Peyer's patch (tissue), 4 donors: Measurements from ENCODE around the gene MNAT1. TPM values are rescaled to one million over a fixed set of nuclear protein-coding genes. Genes with fewer than 3 reads are reported as not detected.
"Not testable (repeated sequence)": the region's sequence is repeated elsewhere in the genome, so short reads cannot be mapped to it uniquely, and the experiment has no call there.

Experiments used
- DNase-seq, 3 donors: peaks; one replicate each; pipeline ENCODE4 v3.0.0-alpha.2; 2017 to 2019
- H3K27ac ChIP-seq, 4 donors: fragments of 200-600 bp; sonication (generic); one replicate each; pipeline ENCODE4 v1.5.1; 2016 to 2019
- H3K27me3 ChIP-seq, 2 donors: fragments of 200-600 bp; sonication (generic); one replicate each; pipeline ENCODE4 v1.5.1; 2019
- H3K36me3 ChIP-seq, 3 donors: fragments of 200-600 bp; sonication (generic); one replicate each; pipeline ENCODE4 v1.5.1; 2016 to 2019
- H3K4me1 ChIP-seq, 4 donors: fragments of 200-600 bp; sonication (generic); one replicate each; pipeline ENCODE4 v1.5.1; 2016 to 2019
- H3K4me3 ChIP-seq, 4 donors: fragments of 200-600 bp; sonication (generic); 1 replicate in 3 of 4; 2 replicates in 1 of 4; pipeline ENCODE4 v1.5.1; 2016 to 2019; ENCODE audit warnings: mild to moderate bottlenecking in 1 of 4
- H3K9me3 ChIP-seq, 4 donors: fragments of 200-600 bp; sonication (generic); one replicate each; pipeline ENCODE4 v1.5.1; 2016 to 2019; ENCODE audit warnings: mild to moderate bottlenecking in 1 of 4
- CTCF ChIP-seq, 6 experiments: fragments of 450-650 bp in 4 of 6; fragments of 200-600 bp in 2 of 6; sonication (generic) in 1 of 6; IDR thresholded peaks; one replicate each; pipeline ENCODE4 v1.5.1; 2017 to 2019; ENCODE audit warnings: antibody characterized with exemption in 6 of 6, mild to moderate bottlenecking in 3 of 6, moderate library complexity in 1 of 6
- POLR2A ChIP-seq, 2 donors: fragments of 450-650 bp; IDR thresholded peaks; one replicate each; pipeline ENCODE4 v1.5.1; 2017; ENCODE audit warnings: antibody characterized with exemption in 2 of 2, mild to moderate bottlenecking in 2 of 2, moderate library complexity in 2 of 2
- total RNA-seq, 4 donors: library from RNA; depleted of rRNA; stranded (reverse); fragments of >200 nt; gene quantifications; one replicate each; pipeline ENCODE4 v1.1.0, GENCODE V29; 2016

Gene MNAT1
- total RNA-seq, 4 donors from 2014 or later = 7.5 to 66.8 (median 17.2) TPM

GRCh38 chr14:60777856-60778578 lies 43.5 kb downstream of the MNAT1 start:
- TF ChIP-seq CTCF (IDR thresholded peaks at IDR 0.05) (no peak), POLR2A (IDR thresholded peaks at IDR 0.05) (no peak)
- no peak overlapping the region for H3K27ac ChIP-seq
- H3K4me3 ChIP-seq = no peak overlapping the region
- no peaks in the 10 kb centered on the region for H3K9me3 ChIP-seq
- H3K27me3 ChIP-seq = no peaks in the 10 kb centered on the region
- H3K4me1 ChIP-seq = no peaks in the 10 kb centered on the region
- no peak for DNase-seq
- H3K36me3 ChIP-seq = no peaks in the 10 kb centered on the region

DNA sequence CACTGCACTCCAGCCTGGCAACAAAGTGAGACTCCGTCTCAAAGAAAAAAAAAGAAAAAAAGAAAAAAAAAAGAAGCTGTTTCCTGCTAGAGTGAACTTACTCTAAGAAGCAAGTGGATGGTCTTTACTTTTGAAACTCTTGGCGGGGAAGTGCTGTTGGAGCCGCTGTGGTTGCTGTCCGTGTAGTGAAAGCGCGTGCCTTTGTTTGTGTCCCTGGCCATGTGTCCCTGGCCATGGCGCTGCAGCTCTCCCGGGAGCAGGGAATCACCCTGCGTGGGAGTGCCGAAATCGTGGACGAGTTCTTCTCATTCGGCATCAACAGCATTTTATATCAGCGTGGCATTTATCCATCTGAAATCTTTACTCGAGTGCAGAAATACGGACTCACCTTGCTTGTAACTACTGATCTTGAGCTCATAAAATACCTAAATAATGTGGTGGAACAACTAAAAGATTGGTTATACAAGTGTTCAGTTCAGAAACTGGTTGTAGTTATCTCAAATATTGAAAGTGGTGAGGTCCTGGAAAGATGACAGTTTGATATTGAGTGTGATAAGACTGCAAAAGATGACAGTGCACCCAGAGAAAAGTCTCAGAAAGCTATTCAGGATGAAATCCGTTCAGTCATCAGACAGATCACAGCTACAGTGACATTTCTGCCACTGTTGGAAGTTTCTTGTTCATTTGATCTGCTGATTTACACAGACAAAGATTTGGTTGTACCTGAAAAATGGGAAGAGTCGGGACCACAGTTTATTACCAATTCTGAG lies 45.4 kb downstream of the MNAT1 start:
- not testable (repeated sequence) for H3K27ac ChIP-seq, H3K36me3 ChIP-seq, H3K4me3 ChIP-seq, DNase-seq, H3K4me1 ChIP-seq, H3K9me3 ChIP-seq, H3K27me3 ChIP-seq

DNA sequence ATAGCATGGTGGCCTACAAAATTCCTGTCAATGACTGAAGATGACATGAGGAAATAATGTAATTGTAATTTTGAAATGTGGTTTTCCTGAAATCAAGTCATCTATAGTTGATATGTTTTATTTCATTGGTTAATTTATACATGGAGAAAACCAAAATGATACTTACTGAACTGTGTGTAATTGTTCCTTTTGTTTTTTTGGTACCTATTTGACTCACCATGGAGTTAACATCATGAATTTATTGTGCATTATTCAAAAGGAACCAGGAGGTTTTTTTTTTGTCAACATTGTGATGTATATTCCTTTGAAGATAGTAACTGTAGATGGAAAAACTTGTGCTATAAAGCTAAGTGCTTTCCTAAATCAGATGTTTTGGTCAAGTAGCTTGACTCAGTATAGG lies 46.0 kb downstream of the MNAT1 start:
- H3K9me3 ChIP-seq, H3K27me3 ChIP-seq, H3K4me1 ChIP-seq, H3K27ac ChIP-seq, DNase-seq, H3K36me3 ChIP-seq, H3K4me3 ChIP-seq: not testable (repeated sequence)

- TF ChIP-seq POLR2A (IDR thresholded peaks at IDR 0.05) (no peak), CTCF (IDR thresholded peaks at IDR 0.05) (no peak)
- Histone ChIP-seq H3K27ac (no peak overlapping the region), H3K9me3 (no peaks in the 10 kb centered on the region), H3K36me3 (no peaks in the 10 kb centered on the region), H3K27me3 (no peaks in the 10 kb centered on the region), H3K4me3 (no peak overlapping the region), H3K4me1 (no peaks in the 10 kb centered on the region)
- no peak for DNase-seq
These were observed 52.3 kb downstream of the MNAT1 start for GRCh38 chr14:60786905-60787304.

DNA sequence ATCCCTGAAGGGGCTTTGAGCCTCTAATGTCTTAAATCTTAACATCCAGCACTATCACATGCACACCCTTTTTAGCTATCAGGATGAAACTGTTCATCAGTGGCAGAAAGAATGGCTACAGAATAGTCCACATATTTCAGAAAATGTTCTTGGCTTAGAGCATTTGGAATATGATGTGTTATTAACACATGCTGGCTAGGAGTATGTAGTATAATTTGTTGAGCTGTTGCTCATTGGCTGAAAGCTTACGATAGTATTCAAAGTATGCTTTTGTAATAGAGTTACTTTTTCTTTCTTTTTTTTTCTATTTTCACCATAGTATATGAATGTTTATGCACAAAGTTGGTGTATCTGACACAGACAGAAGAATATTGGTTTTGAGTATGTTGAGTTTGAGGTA lies 55.1 kb downstream of the MNAT1 start:
- Histone ChIP-seq H3K4me3 (no peak overlapping the region), H3K27ac (no peak overlapping the region), H3K4me1 (no peaks in the 10 kb centered on the region), H3K27me3 (no peaks in the 10 kb centered on the region), H3K9me3 (no peaks in the 10 kb centered on the region), H3K36me3 (no peaks in the 10 kb centered on the region)
- TF ChIP-seq POLR2A (IDR thresholded peaks at IDR 0.05) = no peak
- TF ChIP-seq CTCF (IDR thresholded peaks at IDR 0.05) = no peak
- no peak for DNase-seq

DNA sequence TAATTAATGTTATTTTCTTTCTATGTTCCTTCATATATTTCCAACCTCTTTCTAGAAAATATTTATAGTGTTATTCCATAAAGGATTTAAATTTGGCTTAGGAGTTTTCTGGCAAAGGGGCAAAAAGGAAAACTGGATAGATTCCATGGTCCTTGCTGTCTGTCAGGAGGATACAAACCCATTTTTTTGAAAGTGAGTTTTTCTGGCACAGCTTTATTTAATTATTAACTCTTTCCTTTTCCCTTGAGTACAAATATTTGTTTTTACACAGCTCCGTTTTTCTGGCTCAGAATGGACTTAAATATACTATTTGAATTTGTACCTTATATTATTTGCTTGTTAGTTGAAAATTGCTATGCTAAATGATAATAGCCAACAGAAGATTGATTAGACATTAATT lies 56.3 kb downstream of the MNAT1 start:
- H3K4me1 ChIP-seq = no peaks in the 10 kb centered on the region
- H3K4me3 ChIP-seq = no peak overlapping the region
- H3K9me3 ChIP-seq = no peaks in the 10 kb centered on the region
- no peaks in the 10 kb centered on the region for H3K36me3 ChIP-seq
- no peak overlapping the region for H3K27ac ChIP-seq
- no peak for DNase-seq
- TF ChIP-seq POLR2A (IDR thresholded peaks at IDR 0.05) (no peak), CTCF (IDR thresholded peaks at IDR 0.05) (no peak)
- no peaks in the 10 kb centered on the region for H3K27me3 ChIP-seq
